GM19351 (cell line): ENCODE measurements around the gene GPR157.

Experiments
- ATAC-seq: cut with Tn5 transposase; IDR thresholded peaks from one replicate; pipeline ENCODE4 v1.9.1; 2021; ENCODE audit warnings: mild to moderate bottlenecking, moderate library complexity; ENCODE audit not compliant: unreplicated experiment

The GPR157 gene

GRCh38 chr1:9066945-9067807, 61.7 kb downstream of the GPR157 start:
- no peak for ATAC-seq

GRCh38 chr1:9065213-9065751, 63.6 kb downstream of the GPR157 start:
- ATAC-seq: no peak

GRCh38 chr1:9062846-9063245, 66.1 kb downstream of the GPR157 start:
- no peak for ATAC-seq

- no peak for ATAC-seq
Observed at GRCh38 chr1:9062021-9062471, 66.9 kb downstream of the GPR157 start.

- ATAC-seq: no peak
Observed at GRCh38 chr1:9061252-9061960, 67.5 kb downstream of the GPR157 start.

- no peak for ATAC-seq
Observed at GRCh38 chr1:9059891-9060744, 68.8 kb downstream of the GPR157 start.

- ATAC-seq: no peak
Observed at GRCh38 chr1:9058465-9058864, 70.4 kb downstream of the GPR157 start.

- no peak for ATAC-seq
Observed at GRCh38 chr1:9057851-9058250, 71.1 kb downstream of the GPR157 start.

- ATAC-seq: no peak
Observed at GRCh38 chr1:9052272-9053049, 76.4 kb downstream of the GPR157 start.

- ATAC-seq: no peak
Observed at GRCh38 chr1:9051379-9051778, 77.5 kb downstream of the GPR157 start.

- ATAC-seq: no peak
Observed at GRCh38 chr1:9050803-9051202, 78.1 kb downstream of the GPR157 start.
